ENCODE results near the gene ANKRD60. TPM values are rescaled to one million over a fixed set of nuclear protein-coding genes. Genes with fewer than 3 reads are reported as not detected.

Gene ANKRD60
- total RNA-seq, 1 donor from 2014 or later: not detected

DNA sequence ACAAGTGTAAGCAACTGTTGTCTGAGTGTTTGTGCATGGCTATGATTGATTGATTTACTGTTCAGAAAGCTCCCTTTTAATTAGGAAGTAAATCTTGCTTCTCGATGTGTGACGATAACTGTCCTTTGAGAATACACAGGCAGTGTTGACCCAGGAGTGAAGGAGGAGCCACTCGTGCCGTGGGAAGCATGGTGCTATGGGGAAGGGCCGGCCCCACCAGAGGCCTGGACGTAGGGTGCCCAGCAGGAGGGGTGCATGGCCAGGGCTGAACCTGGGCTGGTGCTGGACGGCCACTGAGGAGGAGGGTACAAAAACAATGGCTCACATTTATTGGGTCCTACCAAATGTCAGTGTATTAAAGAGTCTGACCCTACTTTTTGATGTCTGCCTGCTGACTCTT is 60.7 kb downstream of the ANKRD60 start:
- intact Hi-C loops (cut with micrococcal nuclease): no loop called here
- peaks cover 4% of the 10 kb centered on the region for H3K4me1 Mint-ChIP-seq
- no peak overlapping the region for H3K27ac Mint-ChIP-seq
- H3K4me3 Mint-ChIP-seq: no peak overlapping the region
- no peak for DNase-seq
- peaks cover 3% of the 10 kb centered on the region for H3K27me3 Mint-ChIP-seq
- no peaks in the 10 kb centered on the region for H3K36me3 Mint-ChIP-seq (ENCODE audit: low read depth)
- H3K9me3 Mint-ChIP-seq: no peaks in the 10 kb centered on the region

Other genes starting within 250 kb of the ANKRD60 start
- 16.5 and 17.4 TPM in 2 replicates for gene RAB22A, start 81.1 kb upstream of the ANKRD60 start, total RNA-seq
- gene VAPB, start 160.6 kb upstream of the ANKRD60 start, total RNA-seq: 35.0 and 36.5 TPM in 2 replicates